ENCODE results near the gene MYH10.

DNA sequence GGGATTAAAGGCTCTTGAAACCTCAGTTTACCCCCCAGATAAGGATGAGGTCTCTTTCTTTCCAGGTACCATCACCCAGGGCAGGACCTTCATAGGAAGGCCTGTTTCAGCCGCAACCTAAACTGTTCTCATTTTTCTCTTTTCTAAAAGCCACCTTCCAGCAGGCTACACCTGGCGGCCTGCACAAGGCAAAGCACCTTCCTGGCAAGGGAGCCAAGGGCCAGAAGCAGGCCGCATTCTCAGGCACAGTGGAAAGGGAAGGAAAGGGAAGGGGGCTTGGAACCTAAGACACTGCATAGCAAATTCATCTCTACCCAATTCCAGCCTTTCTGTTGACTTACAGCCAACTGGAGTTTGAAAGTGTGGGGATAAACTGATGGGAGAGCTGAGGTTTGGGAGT, 203.7 kb downstream of the MYH10 start:
- TF ChIP-seq ZFP3 (CRISPR knock-in tag; IDR thresholded peaks at IDR 0.05) (no peak), GLIS3 (CRISPR knock-in tag; IDR thresholded peaks at IDR 0.05) (no peak), ARNTL (CRISPR knock-in tag; IDR thresholded peaks at IDR 0.05; ENCODE audit: borderline replicate concordance, low read depth) (no peak), ZFP30 (CRISPR knock-in tag; IDR thresholded peaks at IDR 0.05) (no peak), CSDC2 (CRISPR knock-in tag; IDR thresholded peaks at IDR 0.05) (no peak), TSHZ2 (CRISPR knock-in tag; IDR thresholded peaks at IDR 0.05) (no peak), ESRRG (CRISPR knock-in tag; IDR thresholded peaks at IDR 0.05) (no peak)
- TF ChIP-seq, protein P1, sequence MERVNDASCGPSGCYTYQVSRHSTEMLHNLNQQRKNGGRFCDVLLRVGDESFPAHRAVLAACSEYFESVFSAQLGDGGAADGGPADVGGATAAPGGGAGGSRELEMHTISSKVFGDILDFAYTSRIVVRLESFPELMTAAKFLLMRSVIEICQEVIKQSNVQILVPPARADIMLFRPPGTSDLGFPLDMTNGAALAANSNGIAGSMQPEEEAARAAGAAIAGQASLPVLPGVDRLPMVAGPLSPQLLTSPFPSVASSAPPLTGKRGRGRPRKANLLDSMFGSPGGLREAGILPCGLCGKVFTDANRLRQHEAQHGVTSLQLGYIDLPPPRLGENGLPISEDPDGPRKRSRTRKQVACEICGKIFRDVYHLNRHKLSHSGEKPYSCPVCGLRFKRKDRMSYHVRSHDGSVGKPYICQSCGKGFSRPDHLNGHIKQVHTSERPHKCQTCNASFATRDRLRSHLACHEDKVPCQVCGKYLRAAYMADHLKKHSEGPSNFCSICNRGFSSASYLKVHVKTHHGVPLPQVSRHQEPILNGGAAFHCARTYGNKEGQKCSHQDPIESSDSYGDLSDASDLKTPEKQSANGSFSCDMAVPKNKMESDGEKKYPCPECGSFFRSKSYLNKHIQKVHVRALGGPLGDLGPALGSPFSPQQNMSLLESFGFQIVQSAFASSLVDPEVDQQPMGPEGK (CRISPR knock-in tag; IDR thresholded peaks at IDR 0.05; ENCODE audit: borderline replicate concordance), result no peak
